ENCODE results near the gene MAPK8IP2.

GRCh38 chr22:50633771-50634170 is 33.2 kb downstream of the MAPK8IP2 start:
- TF ChIP-seq HDGF (IDR thresholded peaks at IDR 0.05) (no peak), BCLAF1 (IDR thresholded peaks at IDR 0.05) (no peak), BACH1 (IDR thresholded peaks at IDR 0.05; ENCODE audit: borderline replicate concordance) (no peak), NFXL1 (IDR thresholded peaks at IDR 0.05; ENCODE audit: borderline replicate concordance) (no peak), MYC (IDR thresholded peaks at IDR 0.05; ENCODE audit: insufficient read depth, insufficient read length, insufficient replicate concordance, low read length, severe bottlenecking) (no peak), BCL3 (IDR thresholded peaks at IDR 0.05; ENCODE audit: borderline replicate concordance, insufficient read depth, low read depth, low read length, poor library complexity, severe bottlenecking) (no peak), MXI1 (IDR thresholded peaks at IDR 0.05; ENCODE audit: low read depth, low read length) (no peak), HDAC6 (IDR thresholded peaks at IDR 0.05; ENCODE audit: unreplicated experiment) (no peak), POLR2A (IDR thresholded peaks at IDR 0.05; ENCODE audit: low read depth, low read length) (no peak)
- TF ChIP-seq, protein P1, sequence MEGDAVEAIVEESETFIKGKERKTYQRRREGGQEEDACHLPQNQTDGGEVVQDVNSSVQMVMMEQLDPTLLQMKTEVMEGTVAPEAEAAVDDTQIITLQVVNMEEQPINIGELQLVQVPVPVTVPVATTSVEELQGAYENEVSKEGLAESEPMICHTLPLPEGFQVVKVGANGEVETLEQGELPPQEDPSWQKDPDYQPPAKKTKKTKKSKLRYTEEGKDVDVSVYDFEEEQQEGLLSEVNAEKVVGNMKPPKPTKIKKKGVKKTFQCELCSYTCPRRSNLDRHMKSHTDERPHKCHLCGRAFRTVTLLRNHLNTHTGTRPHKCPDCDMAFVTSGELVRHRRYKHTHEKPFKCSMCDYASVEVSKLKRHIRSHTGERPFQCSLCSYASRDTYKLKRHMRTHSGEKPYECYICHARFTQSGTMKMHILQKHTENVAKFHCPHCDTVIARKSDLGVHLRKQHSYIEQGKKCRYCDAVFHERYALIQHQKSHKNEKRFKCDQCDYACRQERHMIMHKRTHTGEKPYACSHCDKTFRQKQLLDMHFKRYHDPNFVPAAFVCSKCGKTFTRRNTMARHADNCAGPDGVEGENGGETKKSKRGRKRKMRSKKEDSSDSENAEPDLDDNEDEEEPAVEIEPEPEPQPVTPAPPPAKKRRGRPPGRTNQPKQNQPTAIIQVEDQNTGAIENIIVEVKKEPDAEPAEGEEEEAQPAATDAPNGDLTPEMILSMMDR (IDR thresholded peaks at IDR 0.05 in 2 of 3, conservative IDR thresholded peaks at IDR 0.05 in 1 of 3; ENCODE audit: control insufficient read depth in 2 of 3, extremely low read depth in 1 of 3, insufficient read depth in 1 of 3, low read depth in 3 of 3, low read length in 3 of 3): no peak
